ENCODE measurements around the gene SPCS1.

SPCS1 gene

GRCh38 chr3:52733256-52733891, 27.5 kb downstream of the SPCS1 start:
- DNase-seq = no peak

- DNase-seq = no peak
Observed at GRCh38 chr3:52739730-52740129, 33.8 kb downstream of the SPCS1 start.

- no peak for DNase-seq
Observed at GRCh38 chr3:52742418-52743041, 36.6 kb downstream of the SPCS1 start.

- DNase-seq = no peak
Observed at GRCh38 chr3:52743152-52743551, 37.2 kb downstream of the SPCS1 start.

- DNase-seq = no peak
Observed at GRCh38 chr3:52743721-52744120, 37.8 kb downstream of the SPCS1 start.

GRCh38 chr3:52752045-52752660, 46.2 kb downstream of the SPCS1 start:
- DNase-seq = no peak

GRCh38 chr3:52754373-52754772, 48.5 kb downstream of the SPCS1 start:
- DNase-seq = no peak

- no peak for DNase-seq
Observed at GRCh38 chr3:52756141-52756540, 50.2 kb downstream of the SPCS1 start.
